IMR-90 (cell line): Measurements from ENCODE around the gene AVPR1B. TPM values are rescaled to one million over a fixed set of nuclear protein-coding genes. Genes with fewer than 3 reads are reported as not detected.

Experiments used
- ATAC-seq: fragments of 200-7000 bp; cut with Tn5 transposase; 2 replicates; pipeline ENCODE4 v1.9.1; 2020; ENCODE audit warnings: low read depth, mild to moderate bottlenecking, moderate library complexity
- BruUV-seq: library from RNA; stranded (reverse); fragments of 400-500 nt; replicated peaks from 2 replicates; lab custom pipeline; 2021; lab: Mats Ljungman, UMichigan
- CTCF ChIA-PET: fragments of 300-600 bp; formaldehyde crosslinking; extraction: SDS; loops from one replicate; lab custom pipeline; 2021; ENCODE audit warnings: antibody characterized with exemption; lab: Yijun Ruan, JAX
- POLR2A ChIA-PET: fragments of 300-600 bp; sonication (Branson Sonifier 250); formaldehyde crosslinking; loops from one replicate; lab custom pipeline; 2022; ENCODE audit warnings: antibody characterized with exemption; ENCODE audit not compliant: unreplicated experiment; lab: Charles Lee
- DNase-seq: peaks from one replicate; pipeline ENCODE4 v3.0.0; 2013
- H2AFZ ChIP-seq: replicated peaks from 2 replicates; pipeline ENCODE3; 2013; ENCODE audit warnings: low read length, mild to moderate bottlenecking; ENCODE audit not compliant: poor library complexity
- H2AK5ac ChIP-seq: 2 replicates; pipeline ENCODE4 v1.6.1; 2013; ENCODE audit warnings: low read depth, low read length, inconsistent platforms
- H2AK9ac ChIP-seq: replicated peaks from 2 replicates; pipeline ENCODE3; 2013; ENCODE audit warnings: mild to moderate bottlenecking, low read depth, low read length, moderate library complexity; ENCODE audit not compliant: poor library complexity
- H2BK120ac ChIP-seq: 2 replicates; pipeline ENCODE4 v1.6.1; 2013; ENCODE audit warnings: low read depth, low read length, inconsistent platforms
- H2BK15ac ChIP-seq: 3 replicates; pipeline ENCODE4 v1.6.1; 2013; ENCODE audit warnings: low read depth, low read length, inconsistent platforms
- H2BK20ac ChIP-seq: 2 replicates; pipeline ENCODE4 v1.6.1; 2013; ENCODE audit warnings: low read depth, mild to moderate bottlenecking, inconsistent platforms, low read length, moderate library complexity
- H2BK5ac ChIP-seq: 2 replicates; pipeline ENCODE4 v1.6.1; 2013; ENCODE audit warnings: mild to moderate bottlenecking, low read depth, low read length, inconsistent platforms; ENCODE audit not compliant: poor library complexity, severe bottlenecking
- H3K14ac ChIP-seq: replicated peaks from 2 replicates; pipeline ENCODE4 v1.6.1; 2013; ENCODE audit warnings: low read depth, low read length, inconsistent platforms
- H3K18ac ChIP-seq: 2 replicates; pipeline ENCODE4 v1.6.1; 2013; ENCODE audit warnings: low read depth, low read length, control low read depth
- H3K23ac ChIP-seq: 2 replicates; pipeline ENCODE4 v1.6.1; 2013; ENCODE audit warnings: low read depth, low read length, inconsistent platforms
- H3K27ac ChIP-seq: 2 replicates; pipeline ENCODE4 v1.5.1; 2013; ENCODE audit warnings: mild to moderate bottlenecking, control low read depth, low read length; ENCODE audit not compliant: insufficient read depth
- H3K27me3 ChIP-seq: 2 replicates; pipeline ENCODE4 v1.6.1; 2013; ENCODE audit warnings: low read length; ENCODE audit not compliant: control insufficient read depth, insufficient read depth
- H3K36me3 ChIP-seq: 2 replicates; pipeline ENCODE4 v1.6.1; 2013; ENCODE audit warnings: low read length, mixed read lengths; ENCODE audit not compliant: control insufficient read depth, insufficient read depth
- H3K4ac ChIP-seq: 2 replicates; pipeline ENCODE4 v1.6.1; 2013; ENCODE audit warnings: low read depth, low read length, inconsistent platforms
- H3K4me1 ChIP-seq: 2 replicates; pipeline ENCODE4 v1.6.1; 2013; ENCODE audit warnings: low read length, mixed read lengths; ENCODE audit not compliant: control insufficient read depth, insufficient read depth
- H3K4me2 ChIP-seq: 2 replicates; pipeline ENCODE4 v1.6.1; 2013; ENCODE audit warnings: low read depth, mild to moderate bottlenecking, control low read depth, low read length, moderate library complexity
- H3K4me3 ChIP-seq: 2 replicates; pipeline ENCODE4 v1.5.1; 2013; ENCODE audit warnings: low read depth, mild to moderate bottlenecking, control low read depth, low read length, moderate library complexity; ENCODE audit not compliant: insufficient read depth
- H3K56ac ChIP-seq: 2 replicates; pipeline ENCODE4 v1.6.1; 2013; ENCODE audit warnings: low read length, inconsistent platforms; ENCODE audit not compliant: insufficient read depth; ENCODE audit errors: extremely low read depth
- H3K79me1 ChIP-seq, 2 experiments: 2 replicates each; pipeline ENCODE4 v1.6.1; 2013; ENCODE audit warnings: low read length in 2 of 2, inconsistent platforms in 1 of 2, low read depth in 1 of 2
- H3K9ac ChIP-seq: 2 replicates; pipeline ENCODE4 v1.6.1; 2013; ENCODE audit warnings: low read depth, low read length, control low read depth
- H3K9me1 ChIP-seq: 2 replicates; pipeline ENCODE4 v1.6.1; 2013; ENCODE audit warnings: low read length, inconsistent platforms; ENCODE audit not compliant: insufficient read depth
- H3K9me3 ChIP-seq: 2 replicates; pipeline ENCODE4 v1.6.1; 2013; ENCODE audit warnings: low read length; ENCODE audit not compliant: control insufficient read depth, insufficient read depth
- H4K20me1 ChIP-seq: 2 replicates; pipeline ENCODE4 v1.6.1; 2013; ENCODE audit warnings: low read length, inconsistent platforms; ENCODE audit not compliant: insufficient read depth
- H4K5ac ChIP-seq: 2 replicates; pipeline ENCODE4 v1.6.1; 2013; ENCODE audit warnings: mild to moderate bottlenecking, low read depth, low read length, control low read depth
- H4K8ac ChIP-seq, 2 experiments: 2 replicates each; pipeline ENCODE4 v1.6.1; 2013; ENCODE audit warnings: low read depth in 2 of 2, low read length in 2 of 2, control low read depth in 1 of 2, inconsistent platforms in 1 of 2
- H4K91ac ChIP-seq: 2 replicates; pipeline ENCODE4 v1.6.1; 2013; ENCODE audit warnings: low read depth, low read length, inconsistent platforms; ENCODE audit not compliant: insufficient read depth
- ELK1 ChIP-seq: fragments of 150-350 bp; IDR thresholded peaks from 2 replicates; pipeline ENCODE4 v1.6.1; 2016; ENCODE audit warnings: low read depth, mild to moderate bottlenecking, low read length, moderate library complexity, borderline replicate concordance
- FOS ChIP-seq: fragments of 150-350 bp; IDR thresholded peaks from 2 replicates; pipeline ENCODE4 v1.6.1; 2016; ENCODE audit warnings: low read depth, low read length
- NFE2L2 ChIP-seq: fragments of 150-350 bp; IDR thresholded peaks from 2 replicates; pipeline ENCODE4 v1.6.1; 2016; ENCODE audit warnings: low read depth, mild to moderate bottlenecking, low read length
- RAD21 ChIP-seq: IDR thresholded peaks from 2 replicates; pipeline ENCODE4 v1.6.1; 2012; ENCODE audit warnings: low read length, improper control_type of control experiment
- dilution Hi-C: fragments of 300-500 bp; cut with HindIII; formaldehyde crosslinking; loops from one replicate; pipeline ENCODE4 v1.14.3; 2018; ENCODE audit warnings: low sequenced_read_pairs; ENCODE audit not compliant: unreplicated experiment
- in situ Hi-C: fragments of 300-500 bp; cut with MboI; formaldehyde crosslinking; loops from 3 replicates; pipeline ENCODE4 v1.14.3; 2019; ENCODE audit warnings: low sequenced_read_pairs, inconsistent platforms, mixed read lengths
- intact Hi-C: fragments of 100-400 bp; cut with micrococcal nuclease; formaldehyde crosslinking; loops from 2 replicates; pipeline ENCODE4 v1.10.0; 2022
- polyA plus RNA-seq, 3 experiments: library from polyadenylated mRNA; depleted of rRNA; stranded (reverse); fragments of >200 nt; gene quantifications; 2 replicates each; pipeline ENCODE4 v1.2.3, GENCODE V29; 2012; ENCODE audit warnings: low replicate concordance in 1 of 3
- total RNA-seq: library from RNA; depleted of rRNA; stranded (reverse); fragments of >200 nt; gene quantifications from 2 replicates; pipeline ENCODE4 v1.2.3, GENCODE V29; 2012

Gene AVPR1B
- total and polyA plus RNA-seq, 2 of the 4 experiments (the other 2 are of a cell fraction): not detected

- CTCF ChIA-PET: no interaction called here
- Histone ChIP-seq H2BK5ac (no peak overlapping the region), H2AK5ac (no peak overlapping the region), H3K9me3 (no peaks in the 10 kb centered on the region; the same call in 1 of the 2 replicates), H3K14ac (no peak overlapping the region), H2BK20ac (no peak overlapping the region), H4K5ac (no peak overlapping the region), H3K56ac (no peak overlapping the region), H2BK120ac (no peak overlapping the region), H3K36me3 (no peaks in the 10 kb centered on the region), H3K4me1 (no peaks in the 10 kb centered on the region; the same call in 1 of the 2 replicates), H3K79me1 (no peaks in the 10 kb centered on the region), H3K9ac (no peak overlapping the region), H3K9me1 (no peaks in the 10 kb centered on the region), H3K18ac (no peak overlapping the region), H4K20me1 (no peaks in the 10 kb centered on the region), H3K4me2 (no peak overlapping the region), H4K8ac (no peak overlapping the region), H2BK15ac (no peak overlapping the region), H3K4me3 (no peak overlapping the region), H3K4ac (no peak overlapping the region), H3K27me3 (peaks cover 16% of the 10 kb centered on the region), H2AFZ (no peak overlapping the region), H4K91ac (no peak overlapping the region), H3K27ac (no peak overlapping the region), H3K23ac (no peak overlapping the region), H2AK9ac (no peak overlapping the region)
- POLR2A ChIA-PET: no interaction called here
- ATAC-seq (no peak), DNase-seq (no peak)
- in situ Hi-C loops (loop anchor here (25.0 kb wide), 1 partner anchor 460 kb away; no protein-coding TSS in a partner anchor), intact Hi-C loops (no loop called here), dilution Hi-C loops (no loop called here)
- TF ChIP-seq RAD21 (no peak), FOS (no peak), ELK1 (no peak), NFE2L2 (no peak)
- BruUV-seq: no TSS peak
These were observed 5.5 kb upstream of the AVPR1B start for GRCh38 chr1:206122686-206123085.
